Hepatic stellate cell (primary cell): Measurements from ENCODE around the gene GFI1B.
"Not testable (repeated sequence)": the region's sequence is repeated elsewhere in the genome, so short reads cannot be mapped to it uniquely, and the experiment has no call there.

Experiments
- DNase-seq: peaks from one replicate; pipeline ENCODE4 v3.0.0; 2011; ENCODE audit warnings: low spot score

The GFI1B gene

GRCh38 chr9:132991351-132992300 lies 13.1 kb downstream of the GFI1B start:
- DNase-seq, result no peak

DNA sequence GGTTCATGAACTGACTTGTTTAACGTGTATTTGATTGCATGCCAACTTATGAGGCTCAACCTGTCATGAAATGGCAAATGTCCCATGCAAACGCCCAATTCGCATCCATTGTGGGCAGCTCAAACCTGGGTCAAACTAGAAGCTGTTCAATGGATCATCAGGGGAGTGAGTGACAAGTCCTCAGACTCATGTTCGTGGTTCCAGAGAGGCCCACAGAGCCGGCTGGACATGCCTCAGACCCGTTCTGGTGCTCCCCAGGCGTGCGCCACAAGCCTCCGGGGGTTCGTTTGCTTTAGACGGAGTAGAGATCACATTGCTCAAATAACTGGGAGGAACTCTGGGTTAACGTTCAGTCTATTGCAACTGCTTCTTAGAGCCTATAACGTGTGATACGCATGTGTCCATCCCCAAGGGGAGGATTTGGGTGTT lies 15.0 kb downstream of the GFI1B start:
- DNase-seq, result no peak

GRCh38 chr9:132994410-132995120 lies 16.1 kb downstream of the GFI1B start:
- DNase-seq, result no peak

GRCh38 chr9:132995121-132995420 lies 16.6 kb downstream of the GFI1B start:
- no peak for DNase-seq

DNA sequence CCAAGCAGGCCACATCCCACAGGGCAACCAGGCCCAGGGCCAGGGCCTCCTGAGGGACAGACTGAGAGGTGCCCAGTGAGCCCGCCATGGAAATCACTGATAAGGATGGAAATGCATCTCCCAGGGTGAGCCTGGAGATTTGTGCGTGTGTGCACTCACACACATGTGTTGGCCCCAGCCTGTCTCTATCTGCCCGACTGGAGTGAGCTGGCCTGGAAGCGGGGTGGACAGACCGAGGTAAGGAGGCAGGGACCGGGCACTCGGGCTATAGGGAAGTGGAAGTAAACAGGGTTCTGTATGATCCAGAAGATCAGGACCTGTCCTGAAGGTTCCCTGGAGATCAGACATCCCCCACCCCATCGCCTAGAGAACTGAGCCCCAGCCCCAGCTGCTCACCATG lies 17.4 kb downstream of the GFI1B start:
- no peak for DNase-seq

GRCh38 chr9:132996526-132996925 lies 18.0 kb downstream of the GFI1B start:
- DNase-seq, result no peak

GRCh38 chr9:132997591-132997990 lies 19.1 kb downstream of the GFI1B start:
- peak; percentile 69 for DNase-seq

DNA sequence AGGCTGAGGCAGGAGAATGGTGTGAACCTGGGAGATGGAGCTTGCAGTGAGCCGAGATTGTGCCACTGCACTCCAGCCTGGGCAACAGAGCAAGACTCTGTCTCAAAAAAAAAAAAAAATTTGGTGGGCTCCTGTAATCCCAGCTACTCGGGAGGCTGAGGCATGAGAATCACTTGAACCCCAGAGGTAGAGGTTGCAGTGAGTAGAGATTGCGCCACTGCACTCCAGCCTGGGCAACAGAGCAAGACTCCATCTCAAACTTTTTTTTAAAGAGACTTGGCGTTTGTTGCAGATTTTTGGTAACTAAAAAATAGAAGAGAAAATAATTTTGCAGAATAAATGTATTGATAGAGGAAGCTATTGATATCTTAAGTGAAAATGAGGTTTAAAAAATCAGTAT lies 19.7 kb downstream of the GFI1B start:
- not testable (repeated sequence) for DNase-seq

DNA sequence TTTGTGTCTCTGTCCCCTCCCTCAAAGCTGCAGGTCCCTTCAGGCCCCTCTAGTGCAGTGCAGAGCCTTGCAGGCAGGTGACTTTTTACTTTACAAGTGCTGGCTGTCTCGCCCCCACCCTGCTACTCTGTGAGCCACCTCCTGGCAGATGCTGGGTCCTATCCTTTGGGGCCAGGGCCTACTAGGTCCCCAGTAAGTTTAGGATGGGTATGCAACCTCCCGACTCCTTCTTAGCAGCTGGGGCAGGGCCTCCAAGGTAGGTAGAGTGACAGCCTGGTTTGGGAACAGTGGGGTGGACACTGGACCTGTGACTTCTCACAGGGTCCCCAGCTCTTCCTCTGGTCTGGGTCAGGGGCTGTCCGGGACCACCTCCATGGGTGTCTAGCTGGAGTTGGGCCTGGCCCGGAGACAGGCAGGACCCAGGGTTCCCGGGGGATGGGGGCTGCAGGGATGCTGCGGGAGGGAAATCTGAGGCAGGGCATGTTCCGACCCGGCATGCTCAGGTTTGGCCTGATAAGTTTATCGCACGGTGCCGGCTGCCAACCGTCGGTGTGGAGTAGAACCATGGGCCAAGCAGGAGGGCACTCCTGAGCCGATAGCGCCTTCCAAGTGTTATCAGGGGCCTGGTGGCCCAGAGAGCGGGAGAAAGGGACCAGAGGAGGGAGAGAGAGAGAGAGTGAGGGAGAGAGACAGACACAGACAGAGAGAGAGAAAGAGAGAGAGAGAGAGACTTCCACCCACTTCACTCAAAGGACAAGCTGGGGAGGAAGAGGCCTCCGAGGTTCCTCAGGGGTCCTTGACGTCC lies 20.5 kb downstream of the GFI1B start:
- no peak for DNase-seq

DNA sequence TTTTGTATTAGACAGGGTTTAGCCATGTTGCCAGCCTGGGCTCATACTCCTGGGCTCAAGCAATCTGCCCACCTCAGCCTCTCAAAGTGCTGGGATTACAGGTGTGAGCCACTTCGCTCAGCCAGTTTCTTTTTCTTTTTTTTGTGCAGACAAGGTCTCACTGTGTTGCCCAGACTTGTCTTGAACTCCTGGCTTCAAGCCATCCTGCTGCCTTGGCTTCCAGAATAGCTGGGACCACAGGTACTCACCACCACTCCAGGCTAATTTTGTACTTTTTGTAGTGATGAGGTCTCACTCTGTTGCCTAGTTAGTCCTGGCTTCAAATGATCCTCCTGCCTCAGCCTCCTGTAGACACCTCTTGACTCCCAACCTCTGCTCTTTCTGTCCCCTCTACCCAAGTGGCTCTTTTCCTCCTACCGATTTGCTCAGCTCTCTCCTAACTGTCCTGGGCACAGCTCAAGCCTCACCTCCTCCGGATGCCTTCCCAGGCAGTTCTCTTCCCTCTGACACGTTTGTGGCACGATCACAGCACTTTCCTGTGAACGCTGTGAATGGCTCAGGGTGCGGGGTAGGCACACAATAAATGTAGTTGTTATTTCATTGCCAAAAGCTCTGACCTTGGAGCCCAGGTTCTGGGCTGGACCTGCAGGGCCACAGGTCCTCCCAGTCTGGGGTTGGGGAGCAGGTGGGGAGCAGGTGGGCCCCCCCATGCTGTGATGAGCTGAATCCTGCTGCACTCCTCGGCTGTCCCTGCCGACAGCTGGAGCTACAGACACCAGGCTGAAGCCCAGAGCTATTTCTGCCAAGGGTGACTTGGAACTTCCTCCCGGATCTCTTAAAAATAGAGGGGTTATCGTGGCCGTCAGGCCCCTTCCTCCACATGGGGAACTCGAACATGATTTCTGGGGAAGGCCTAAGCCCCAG lies 23.9 kb downstream of the GFI1B start:
- no peak for DNase-seq

DNA sequence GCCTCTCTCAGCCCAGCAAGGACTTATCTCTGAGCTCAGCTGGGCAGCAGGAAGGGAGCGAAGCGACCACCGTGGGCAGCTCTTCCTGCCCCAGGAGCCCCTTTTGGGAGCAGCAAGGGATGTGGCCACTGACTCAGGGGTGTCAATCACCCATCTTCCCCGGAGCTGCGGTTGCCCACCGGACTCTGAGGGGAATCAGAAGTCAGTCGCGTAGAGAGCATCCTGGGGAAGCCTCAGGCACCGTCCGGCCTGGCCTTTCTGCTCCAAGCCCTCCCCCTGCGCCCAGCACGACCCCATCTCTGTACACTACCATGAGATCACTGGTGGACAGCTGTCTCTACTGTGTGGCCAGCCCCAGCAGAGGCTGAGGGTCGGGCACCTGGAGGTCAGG lies 24.6 kb downstream of the GFI1B start:
- no peak for DNase-seq

- DNase-seq, result no peak
Observed at GRCh38 chr9:133003671-133004090, 25.2 kb downstream of the GFI1B start.

GRCh38 chr9:133004091-133004998 lies 25.9 kb downstream of the GFI1B start:
- no peak for DNase-seq

GRCh38 chr9:133004999-133005760 lies 26.7 kb downstream of the GFI1B start:
- no peak for DNase-seq

DNA sequence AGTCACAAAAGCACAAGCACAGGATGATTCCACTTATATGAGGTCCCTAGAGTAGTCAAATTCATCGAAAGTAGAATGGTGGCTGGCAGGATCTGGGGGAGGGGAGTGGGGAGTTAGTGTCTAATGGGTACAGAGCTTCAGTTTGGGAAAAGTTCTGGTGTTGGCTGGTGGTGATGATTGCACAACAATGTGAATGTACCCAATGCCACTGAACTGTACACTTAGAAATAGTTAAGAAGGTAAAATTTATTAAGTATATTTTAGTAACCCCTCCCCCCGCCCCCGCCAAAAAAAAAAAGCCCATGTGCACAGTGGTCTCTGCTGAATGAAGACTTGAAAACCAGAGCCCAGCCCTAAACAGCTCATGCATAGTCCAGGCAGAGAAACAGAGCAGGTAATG lies 27.5 kb downstream of the GFI1B start:
- DNase-seq, result no peak

GRCh38 chr9:133006731-133007352 lies 28.3 kb downstream of the GFI1B start:
- DNase-seq, result no peak

- no peak for DNase-seq
Observed at GRCh38 chr9:133008406-133008805, 29.9 kb downstream of the GFI1B start.

DNA sequence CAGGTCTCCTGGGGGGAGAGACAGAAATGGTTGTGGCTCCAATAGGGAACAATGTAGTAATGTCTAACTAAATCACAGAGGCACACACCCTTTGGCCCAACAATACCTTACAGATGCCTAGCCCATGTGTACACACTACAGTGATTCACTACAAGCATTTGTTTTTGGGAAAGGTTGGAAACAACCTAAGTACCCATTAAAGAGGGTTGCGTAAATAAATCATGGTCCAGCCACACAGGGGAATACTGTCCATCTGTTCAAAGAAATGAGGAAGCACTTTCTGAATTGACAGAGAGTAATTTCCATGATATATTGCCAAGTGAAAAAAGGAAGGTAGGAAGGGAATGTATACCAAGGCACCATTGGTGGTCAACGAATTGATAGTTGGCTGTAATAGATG lies 30.3 kb downstream of the GFI1B start:
- no peak for DNase-seq

DNA sequence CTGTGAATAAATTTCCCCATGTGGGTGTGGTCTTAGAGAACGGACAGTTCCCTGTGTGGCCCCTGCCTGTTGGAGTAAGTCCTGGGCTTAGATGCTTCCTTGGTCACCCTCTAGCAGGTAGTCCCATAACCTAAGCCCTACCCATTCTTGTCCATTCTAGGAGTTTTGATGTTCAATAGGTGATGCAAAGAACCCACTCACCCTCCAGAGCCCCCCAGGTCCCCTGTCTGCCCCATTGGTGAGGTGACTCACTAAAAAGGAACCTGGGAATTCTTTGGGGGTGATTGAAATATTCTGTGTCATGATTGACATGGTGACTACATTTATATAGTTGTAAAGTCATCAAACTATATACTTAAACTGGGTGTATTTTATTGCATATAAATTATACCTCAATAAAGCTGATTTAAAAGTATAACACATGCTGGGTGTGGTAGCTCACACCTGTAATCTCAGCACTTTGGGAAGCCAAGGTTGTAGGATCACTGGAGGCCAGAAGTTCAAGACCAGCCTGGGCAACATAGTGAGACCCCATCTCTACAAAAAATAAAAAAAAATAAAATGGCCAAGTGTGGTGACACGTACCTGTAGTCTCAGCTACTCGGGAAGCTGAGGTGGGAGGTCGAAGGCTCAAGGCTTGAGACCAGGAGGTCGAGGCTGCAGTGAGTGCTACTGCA lies 31.6 kb downstream of the GFI1B start:
- no peak for DNase-seq
